Measurements from ENCODE around the gene NOXO1. TPM values are rescaled to one million over a fixed set of nuclear protein-coding genes. Genes with fewer than 3 reads are reported as not detected.
A peak's percentile ranks its signal among the peaks of the same experiment; 100 is the strongest.

Gene NOXO1
- total and polyA plus RNA-seq, 9 of the 15 experiments (the other 6 are each of a cell fraction or from before 2014, with no cell fraction given) = not detected

GRCh38 chr16:1959269-1960039 is 21.8 kb downstream of the NOXO1 start, which contains the start of gene NDUFB10 (continued):
- TF ChIP-seq KDM5B (IDR thresholded peaks at IDR 0.05; ENCODE audit: insufficient replicate concordance, low read depth, low read length) (peak; percentile 87), CHD1 (IDR thresholded peaks at IDR 0.05; ENCODE audit: low read length) (no peak), CTCF (IDR thresholded peaks at IDR 0.05 in 2 of 3, conservative IDR thresholded peaks at IDR 0.05 in 1 of 3; ENCODE audit: insufficient read depth in 2 of 3, low read depth in 1 of 3, low read length in 3 of 3) (peak; percentile 80 to 82 (median 81)), RNF219 (CRISPR knock-in tag; IDR thresholded peaks at IDR 0.05) (no peak), NRF1 (conservative IDR thresholded peaks at IDR 0.05 in 1 of 2, IDR thresholded peaks at IDR 0.05 in 1 of 2) (peak; percentile 93 to 94), U2AF1 (optimal IDR thresholded peaks at IDR 0.05; ENCODE audit: low read depth, low read length) (peak; percentile 89), ZNF174 (CRISPR knock-in tag; IDR thresholded peaks at IDR 0.05) (no peak), TRIM24 (IDR thresholded peaks at IDR 0.05) (no peak), RBM15 (IDR thresholded peaks at IDR 0.05; ENCODE audit: insufficient read depth, low read length) (no peak), ZNF175 (CRISPR knock-in tag; IDR thresholded peaks at IDR 0.05; ENCODE audit: low read depth) (no peak), TFE3 (CRISPR knock-in tag; IDR thresholded peaks at IDR 0.05) (no peak), HIVEP1 (CRISPR knock-in tag; IDR thresholded peaks at IDR 0.05) (no peak), ARID2 (IDR thresholded peaks at IDR 0.05) (no peak), DPF2 (IDR thresholded peaks at IDR 0.05) (no peak), ZNF165 (CRISPR knock-in tag; IDR thresholded peaks at IDR 0.05; ENCODE audit: borderline replicate concordance) (no peak), PML (IDR thresholded peaks at IDR 0.05; ENCODE audit: low read length) (no peak; the same call in 1 of the 2 replicates), ZFP91 (CRISPR knock-in tag; IDR thresholded peaks at IDR 0.05) (no peak; the same call in 1 of the 2 replicates), POU5F1 (IDR thresholded peaks at IDR 0.05; ENCODE audit: borderline replicate concordance, low read depth, low read length, partially characterized antibody) (peak; percentile 77)

Measured in K562 (cell line).